Caco-2 (cell line): Measurements from ENCODE around the gene NFIX. TPM values are rescaled to one million over a fixed set of nuclear protein-coding genes. Genes with fewer than 3 reads are reported as not detected.

ENCODE experiments used
- BruUV-seq: library from RNA; stranded (reverse); fragments of 400-500 nt; replicated peaks from 2 replicates; lab custom pipeline; 2021; lab: Mats Ljungman, UMichigan
- CTCF ChIA-PET: fragments of 300-600 bp; sonication (Branson Sonifier 250); formaldehyde crosslinking; loops from one replicate; lab custom pipeline; 2022; ENCODE audit warnings: antibody characterized with exemption; lab: Charles Lee
- POLR2A ChIA-PET: fragments of 300-600 bp; sonication (Branson Sonifier 250); formaldehyde crosslinking; loops from one replicate; lab custom pipeline; 2022; ENCODE audit warnings: antibody characterized with exemption; lab: Charles Lee
- DNase-seq, 2 experiments: peaks; one replicate each; pipeline versions ENCODE4 v3.0.0 to v3.0.0-alpha.2; 2020 to 2022
- H3K27me3 ChIP-seq: replicated peaks from 2 replicates; pipeline ENCODE4 v1.6.0; 2011; ENCODE audit warnings: low read length; ENCODE audit not compliant: control insufficient read depth, insufficient read depth
- H3K36me3 ChIP-seq: 2 replicates; pipeline ENCODE4 v1.5.1; 2011; ENCODE audit warnings: low read length; ENCODE audit not compliant: control insufficient read depth, insufficient read depth
- H3K4me1 ChIP-seq: fragments of 250-450 bp; sonication (Bioruptor Pico); 2 replicates; pipeline ENCODE4 v1.5.1; 2020; ENCODE audit warnings: mild to moderate bottlenecking
- H3K4me3 ChIP-seq: 2 replicates; pipeline ENCODE4 v1.5.1; 2011; ENCODE audit warnings: low read depth, mild to moderate bottlenecking, control low read depth, low read length
- H3K9me3 ChIP-seq: fragments of 250-450 bp; sonication (Bioruptor Pico); 2 replicates; pipeline ENCODE4 v1.5.1; 2020; ENCODE audit warnings: mild to moderate bottlenecking, moderate library complexity
- H3K27ac Mint-ChIP-seq: one replicate; pipeline ENCODE4 v1.8.0; 2022; ENCODE audit warnings: mixed read lengths; ENCODE audit not compliant: unreplicated experiment
- H3K27me3 Mint-ChIP-seq: one replicate; pipeline ENCODE4 v1.8.0; 2022; ENCODE audit warnings: mixed read lengths; ENCODE audit not compliant: insufficient read depth, unreplicated experiment
- H3K36me3 Mint-ChIP-seq: one replicate; pipeline ENCODE4 v1.8.0; 2022; ENCODE audit warnings: mild to moderate bottlenecking, mixed read lengths; ENCODE audit not compliant: insufficient read depth, unreplicated experiment
- H3K4me1 Mint-ChIP-seq: one replicate; pipeline ENCODE4 v1.8.0; 2022; ENCODE audit warnings: low read depth, mixed read lengths; ENCODE audit not compliant: unreplicated experiment
- H3K4me3 Mint-ChIP-seq: one replicate; pipeline ENCODE4 v1.8.0; 2022; ENCODE audit warnings: mild to moderate bottlenecking, moderate library complexity, mixed read lengths; ENCODE audit not compliant: unreplicated experiment
- H3K9me3 Mint-ChIP-seq: one replicate; pipeline ENCODE4 v1.8.0; 2022; ENCODE audit warnings: mixed read lengths; ENCODE audit not compliant: unreplicated experiment
- intact Hi-C: fragments of 100-400 bp; cut with micrococcal nuclease; formaldehyde crosslinking; loops from one replicate; pipeline ENCODE4 v1.10.0; 2022; ENCODE audit not compliant: unreplicated experiment
- total RNA-seq: library from RNA; stranded (reverse); gene quantifications from 2 replicates; pipeline ENCODE4 v1.2.3, GENCODE V29; 2022
- TF ChIP-seq, protein P1 (sequence below), 2 experiments: fragments of 200-600 bp in 1 of 2; IDR thresholded peaks; 1 replicate in 1 of 2; 2 replicates in 1 of 2; pipeline versions ENCODE4 v1.5.1 to v1.8.0; 2011 to 2022; ENCODE audit warnings: antibody characterized with exemption in 1 of 2, control low read depth in 1 of 2, inconsistent platforms in 1 of 2, low read depth in 1 of 2, low read length in 1 of 2, mild to moderate bottlenecking in 1 of 2, moderate library complexity in 1 of 2; ENCODE audit not compliant: insufficient read depth in 1 of 2, severe bottlenecking in 1 of 2, unreplicated experiment in 1 of 2

NFIX gene
- total RNA-seq, 1 experiment from 2014 or later: 0.82 TPM

DNA sequence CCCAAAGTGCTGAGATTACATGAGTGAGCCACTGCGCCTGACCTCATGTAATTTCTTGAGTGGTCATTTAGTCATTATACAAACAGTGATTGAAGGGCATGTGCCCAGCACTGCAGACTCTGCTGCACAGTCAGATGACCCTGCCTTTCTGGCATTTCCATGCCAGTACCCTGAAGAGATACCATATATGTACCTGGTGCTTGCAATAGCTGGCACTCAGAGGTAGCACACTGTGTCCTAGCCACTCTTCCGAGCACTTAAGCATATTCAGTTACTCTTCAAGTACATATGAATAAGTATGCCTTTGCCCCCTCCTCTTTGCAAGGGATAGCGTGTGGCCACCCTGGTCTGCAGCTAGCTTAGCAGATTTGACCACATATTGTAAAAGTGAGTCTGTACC lies 139.4 kb downstream of the NFIX start:
- CTCF ChIA-PET: no interaction called here
- no peaks in the 10 kb centered on the region for H3K27me3 Mint-ChIP-seq

GRCh38 chr19:13135068-13136062 lies 140.1 kb downstream of the NFIX start:
- POLR2A ChIA-PET: no interaction called here
- Mint-ChIP-seq H3K27ac (no peak overlapping the region), H3K36me3 (peaks cover 44% of the 10 kb centered on the region), H3K27me3 (no peaks in the 10 kb centered on the region), H3K4me1 (no peaks in the 10 kb centered on the region), H3K9me3 (no peaks in the 10 kb centered on the region), H3K4me3 (no peak overlapping the region)
- H3K27me3 ChIP-seq: no peaks in the 10 kb centered on the region
- DNase-seq: no peak
- H3K4me3 ChIP-seq: no peak overlapping the region
- intact Hi-C loops: no loop called here
- CTCF ChIA-PET: no interaction called here
- no TSS peak for BruUV-seq
- H3K36me3 ChIP-seq: peaks cover 1% of the 10 kb centered on the region; the same call in 1 of the 2 replicates
- no peaks in the 10 kb centered on the region for H3K9me3 ChIP-seq
- no peaks in the 10 kb centered on the region for H3K4me1 ChIP-seq
- TF ChIP-seq, protein P1, sequence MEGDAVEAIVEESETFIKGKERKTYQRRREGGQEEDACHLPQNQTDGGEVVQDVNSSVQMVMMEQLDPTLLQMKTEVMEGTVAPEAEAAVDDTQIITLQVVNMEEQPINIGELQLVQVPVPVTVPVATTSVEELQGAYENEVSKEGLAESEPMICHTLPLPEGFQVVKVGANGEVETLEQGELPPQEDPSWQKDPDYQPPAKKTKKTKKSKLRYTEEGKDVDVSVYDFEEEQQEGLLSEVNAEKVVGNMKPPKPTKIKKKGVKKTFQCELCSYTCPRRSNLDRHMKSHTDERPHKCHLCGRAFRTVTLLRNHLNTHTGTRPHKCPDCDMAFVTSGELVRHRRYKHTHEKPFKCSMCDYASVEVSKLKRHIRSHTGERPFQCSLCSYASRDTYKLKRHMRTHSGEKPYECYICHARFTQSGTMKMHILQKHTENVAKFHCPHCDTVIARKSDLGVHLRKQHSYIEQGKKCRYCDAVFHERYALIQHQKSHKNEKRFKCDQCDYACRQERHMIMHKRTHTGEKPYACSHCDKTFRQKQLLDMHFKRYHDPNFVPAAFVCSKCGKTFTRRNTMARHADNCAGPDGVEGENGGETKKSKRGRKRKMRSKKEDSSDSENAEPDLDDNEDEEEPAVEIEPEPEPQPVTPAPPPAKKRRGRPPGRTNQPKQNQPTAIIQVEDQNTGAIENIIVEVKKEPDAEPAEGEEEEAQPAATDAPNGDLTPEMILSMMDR (IDR thresholded peaks at IDR 0.05; ENCODE audit: insufficient read depth in 1 of 2, low read depth in 1 of 2, low read length in 1 of 2, severe bottlenecking in 1 of 2, unreplicated experiment in 1 of 2): no peak

More for the DNA sequence above, 139.4 kb downstream of the NFIX start:
- Histone ChIP-seq H3K4me3 (no peak overlapping the region), H3K27me3 (no peaks in the 10 kb centered on the region), H3K9me3 (no peaks in the 10 kb centered on the region), H3K4me1 (no peaks in the 10 kb centered on the region), H3K36me3 (peaks cover 1% of the 10 kb centered on the region; the same call in 1 of the 2 replicates)
- POLR2A ChIA-PET: no interaction called here
- intact Hi-C loops: no loop called here
- no peaks in the 10 kb centered on the region for H3K4me1 Mint-ChIP-seq
- no peak overlapping the region for H3K4me3 Mint-ChIP-seq
- TF ChIP-seq, protein P1 (IDR thresholded peaks at IDR 0.05; ENCODE audit: insufficient read depth in 1 of 2, low read depth in 1 of 2, low read length in 1 of 2, severe bottlenecking in 1 of 2, unreplicated experiment in 1 of 2): no peak
- no TSS peak for BruUV-seq
- no peak overlapping the region for H3K27ac Mint-ChIP-seq
- peaks cover 41% of the 10 kb centered on the region for H3K36me3 Mint-ChIP-seq
- no peaks in the 10 kb centered on the region for H3K9me3 Mint-ChIP-seq
- DNase-seq: no peak

DNA sequence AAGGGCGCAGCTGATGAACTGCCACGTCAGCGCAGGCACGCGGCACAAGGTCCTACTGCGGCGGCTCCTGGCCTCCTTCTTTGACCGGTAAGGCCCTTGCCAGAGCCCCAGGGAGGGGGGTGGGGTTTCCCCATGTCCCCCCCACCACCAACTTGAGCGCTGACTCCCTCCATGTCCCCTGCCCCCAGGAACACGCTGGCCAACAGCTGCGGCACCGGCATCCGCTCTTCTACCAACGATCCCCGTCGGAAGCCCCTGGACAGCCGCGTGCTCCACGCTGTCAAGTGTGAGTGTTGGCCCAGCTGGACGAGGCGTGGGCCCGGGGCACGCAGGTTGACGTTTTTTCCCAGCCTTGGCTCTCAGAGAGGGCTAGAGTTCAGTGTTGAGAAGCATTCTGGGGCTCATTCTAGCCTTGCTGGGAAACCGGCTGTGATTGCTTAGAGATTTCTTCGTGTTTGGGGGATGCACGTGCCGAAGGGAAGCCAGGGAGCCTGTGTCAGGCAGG lies 142.1 kb downstream of the NFIX start:
- BruUV-seq: no TSS peak
- TF ChIP-seq, protein P1 (IDR thresholded peaks at IDR 0.05; ENCODE audit: insufficient read depth in 1 of 2, low read depth in 1 of 2, low read length in 1 of 2, severe bottlenecking in 1 of 2, unreplicated experiment in 1 of 2): no peak
- H3K36me3 Mint-ChIP-seq: peaks cover 50% of the 10 kb centered on the region
- no peak overlapping the region for H3K4me3 ChIP-seq
- no peaks in the 10 kb centered on the region for H3K9me3 Mint-ChIP-seq
- POLR2A ChIA-PET: no interaction called here
- no peak for DNase-seq
- no peaks in the 10 kb centered on the region for H3K27me3 ChIP-seq
- no peak overlapping the region for H3K4me3 Mint-ChIP-seq
- no peak overlapping the region for H3K27ac Mint-ChIP-seq
- peaks cover 1% of the 10 kb centered on the region; the same call in 1 of the 2 replicates for H3K36me3 ChIP-seq
- CTCF ChIA-PET: no interaction called here
- H3K4me1 Mint-ChIP-seq: no peaks in the 10 kb centered on the region
- no peaks in the 10 kb centered on the region for H3K4me1 ChIP-seq
- no peaks in the 10 kb centered on the region for H3K9me3 ChIP-seq
- no peaks in the 10 kb centered on the region for H3K27me3 Mint-ChIP-seq
- intact Hi-C loops: no loop called here
